Adrenal gland (tissue), 5 donors: Measurements from ENCODE around the gene LDLR.

ENCODE experiments used
- CTCF ChIP-seq, 6 experiments: fragments of 450-650 bp in 4 of 6; fragments of 200-600 bp in 2 of 6; sonication (generic) in 1 of 6; IDR thresholded peaks; 1 replicate in 5 of 6; 2 replicates in 1 of 6; pipeline versions ENCODE4 v1.5.1 to v1.8.0; 2016 to 2021; ENCODE audit warnings: antibody characterized with exemption in 6 of 6, mild to moderate bottlenecking in 2 of 6, moderate library complexity in 1 of 6
- POLR2A ChIP-seq, 2 donors: fragments of 450-650 bp; IDR thresholded peaks; one replicate each; pipeline ENCODE4 v1.6.1; 2017; ENCODE audit warnings: antibody characterized with exemption in 2 of 2, mild to moderate bottlenecking in 2 of 2, moderate library complexity in 1 of 2
- donor health status: DM: no; HTN: no; CAD: no.

- TF ChIP-seq POLR2A (IDR thresholded peaks at IDR 0.05) (no peak), CTCF (IDR thresholded peaks at IDR 0.05) (no peak)
These were observed 9.6 kb downstream of the LDLR start for GRCh38 chr19:11098861-11099260.
